H1 (cell line): ENCODE data around the gene GPHA2. TPM values are rescaled to one million over a fixed set of nuclear protein-coding genes. Genes with fewer than 3 reads are reported as not detected.

Experiments used
- CHD7 ChIP-seq: fragments of 300-600 bp; sonication (generic); IDR thresholded peaks from 2 replicates; pipeline ENCODE4 v1.7.1; 2012; ENCODE audit warnings: low read length, moderate library complexity, mild to moderate bottlenecking, inconsistent platforms; ENCODE audit not compliant: insufficient replicate concordance
- POLR2AphosphoS5 ChIP-seq: IDR thresholded peaks from 2 replicates; pipeline ENCODE4 v1.6.1; 2011; ENCODE audit warnings: low read depth, low read length
- SIRT6 ChIP-seq: IDR thresholded peaks from one replicate; pipeline ENCODE4 v1.7.1; 2012; ENCODE audit warnings: low read length, inconsistent platforms
- polyA plus RNA-seq, 7 experiments: library from polyadenylated mRNA; depleted of rRNA in 3 of 7; stranded (reverse) in 5 of 7; unstranded in 2 of 7; fragments of >200 nt in 5 of 7; fragments of 200-250 nt in 2 of 7; gene quantifications; 1 replicate in 5 of 7; 2 replicates in 1 of 7; 4 replicates in 1 of 7; pipeline versions ENCODE4 v1.2.1 to v1.2.3, GENCODE V29; 2011 to 2013; ENCODE audit warnings: missing spikeins in 2 of 7, mixed read lengths in 2 of 7
- total RNA-seq: library from RNA; stranded (reverse); fragmentation: NEBNext Ultra II Directional; extraction: Animal tissue kit (Norgen Biotek cat#: 25700); gene quantifications from 2 replicates; pipeline ENCODE4 v1.2.1, GENCODE V29; 2021

The GPHA2 gene
- total and polyA plus RNA-seq, 2 of the 8 experiments (the other 6 are each of a cell fraction or from before 2014, with no cell fraction given): 0.97 to 4.4 TPM

- TF ChIP-seq CHD7: no peak
- TF ChIP-seq POLR2AphosphoS5: no peak
- TF ChIP-seq SIRT6: no peak
Measured at GRCh38 chr11:64933935-64934681, 1.6 kb downstream of the GPHA2 start (continued).
